Lung (tissue), 12 donors: Measurements from ENCODE around the gene ATP6AP1. TPM values are rescaled to one million over a fixed set of nuclear protein-coding genes. Genes with fewer than 3 reads are reported as not detected.
A peak's percentile ranks its signal among the peaks of the same experiment; 100 is the strongest.

Experiments
- ATAC-seq: fragments of 200-7000 bp; cut with Tn5 transposase; one replicate; pipeline ENCODE4 v1.9.1; 2020; ENCODE audit warnings: moderate number of reproducible peaks; ENCODE audit not compliant: insufficient read depth, low FRiP score
- DNase-seq, 3 donors: peaks; one replicate each; pipeline ENCODE4 v3.0.0-alpha.2; 2013 to 2017
- H3K27ac ChIP-seq, 2 donors: one replicate each; pipeline ENCODE4 v1.5.1; 2013; ENCODE audit warnings: mild to moderate bottlenecking in 2 of 2, moderate library complexity in 2 of 2, control low read depth in 1 of 2, inconsistent platforms in 1 of 2, low read depth in 1 of 2, low read length in 1 of 2
- H3K27me3 ChIP-seq, 3 donors: one replicate each; pipeline ENCODE4 v1.5.1; 2013; ENCODE audit warnings: low read length in 2 of 3; ENCODE audit not compliant: control insufficient read depth in 3 of 3, insufficient read depth in 3 of 3
- H3K36me3 ChIP-seq, 4 donors: one replicate each; pipeline ENCODE4 v1.5.1; 2013; ENCODE audit warnings: low read length in 4 of 4, mild to moderate bottlenecking in 1 of 4, moderate library complexity in 1 of 4; ENCODE audit not compliant: control insufficient read depth in 4 of 4, insufficient read depth in 4 of 4
- H3K4me1 ChIP-seq, 5 donors: one replicate each; pipeline ENCODE4 v1.5.1; 2013; ENCODE audit warnings: low read length in 5 of 5, mild to moderate bottlenecking in 2 of 5, moderate library complexity in 1 of 5; ENCODE audit not compliant: control insufficient read depth in 5 of 5, insufficient read depth in 5 of 5
- H3K4me3 ChIP-seq: one replicate; pipeline ENCODE4 v1.5.1; 2013; ENCODE audit warnings: mild to moderate bottlenecking, control low read depth, moderate library complexity
- H3K9ac ChIP-seq, 2 donors: one replicate each; pipeline ENCODE4 v1.5.1; 2013; ENCODE audit warnings: low read length in 2 of 2, control low read depth in 1 of 2; ENCODE audit not compliant: insufficient read depth in 1 of 2
- H3K9me3 ChIP-seq, 4 donors: one replicate each; pipeline ENCODE4 v1.5.1; 2013; ENCODE audit warnings: low read length in 3 of 4, mild to moderate bottlenecking in 1 of 4, moderate library complexity in 1 of 4; ENCODE audit not compliant: control insufficient read depth in 4 of 4, insufficient read depth in 3 of 4
- CTCF ChIP-seq: IDR thresholded peaks from 2 replicates; pipeline ENCODE4 v1.5.1; 2012; ENCODE audit warnings: mild to moderate bottlenecking; ENCODE audit errors: control extremely low read depth, extremely low read depth
- WGBS, 2 donors: extraction: QIAGEN DNeasy Blood & Tissue Kit; methylation state at CpG; one replicate each; pipeline ENCODE4 v1.1.7; 2013; 5-methylcytosine and 5-hydroxymethylcytosine counted together
- polyA plus RNA-seq, 2 donors: library from polyadenylated mRNA; stranded (reverse); fragments of 200-250 nt; gene quantifications; one replicate each; pipeline ENCODE4 v1.2.1, GENCODE V29; 2013
- total RNA-seq, 2 donors: library from RNA; depleted of rRNA in 1 of 2; stranded (reverse); fragments of >200 nt in 1 of 2; gene quantifications; one replicate each; pipeline ENCODE4 v1.2.1, GENCODE V29; 2014 to 2021
- donor health status: control.
- donor health status: control.
- donor health status: Bipolar disorder and iron deficiency.
- donor health status: healthy.
- donor health status: DM: yes; HTN: yes; CAD: no.

Gene ATP6AP1
- total and polyA plus RNA-seq, 4 donors: 73.7 to 220 (median 113) TPM

DNA sequence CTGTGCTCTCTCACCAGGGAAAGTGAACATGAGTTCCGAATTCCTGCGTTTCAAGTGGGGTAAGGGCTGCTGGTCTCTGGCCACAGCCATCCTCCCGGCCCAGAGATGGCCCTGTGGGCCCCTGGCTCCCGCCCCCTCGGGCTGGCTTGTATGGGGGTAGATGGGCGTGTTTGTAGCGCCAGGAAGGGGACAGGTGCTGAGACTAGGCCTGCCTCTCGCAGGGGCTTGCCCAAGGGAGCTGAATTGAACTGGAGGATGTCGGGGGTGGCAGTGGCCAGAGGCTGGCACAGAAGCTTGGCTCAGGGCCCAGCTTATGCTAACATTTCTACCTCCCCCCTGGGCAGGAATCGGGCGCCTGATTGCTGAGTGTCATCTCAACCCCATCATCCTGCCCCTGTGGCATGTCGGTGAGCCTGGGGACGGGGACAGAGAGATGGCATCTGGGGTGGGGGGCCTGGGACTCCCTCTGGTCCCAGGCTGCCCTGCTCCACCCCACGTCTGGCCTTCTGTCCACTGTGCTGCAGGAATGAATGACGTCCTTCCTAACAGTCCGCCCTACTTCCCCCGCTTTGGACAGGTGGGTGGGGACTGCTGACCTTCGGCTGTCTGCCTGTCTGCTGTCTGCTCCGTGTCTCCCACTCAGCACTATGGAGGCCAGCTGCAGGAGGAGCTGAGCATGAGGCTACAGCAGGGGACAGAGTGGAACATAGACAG lies 8.6 kb upstream of the ATP6AP1 start:
- Histone ChIP-seq H3K4me3 (no peak overlapping the region), H3K27me3 (peaks cover 0 to 3% (median 0%) of the 10 kb centered on the region in 3 donors), H3K4me1 (no peaks in the 10 kb centered on the region), H3K9me3 (no peaks in the 10 kb centered on the region), H3K9ac (no peak overlapping the region), H3K27ac (peak overlapping the region in 1 of 2 donors; percentile 47), H3K36me3 (peaks cover 0 to 2% (median 0%) of the 10 kb centered on the region in 4 donors)
- DNase-seq (peak in 1 of 3 donors; percentile 9), ATAC-seq (no peak)
- 71 to 72% methylated on average over 12 to 19 of the region's 19 CpGs for WGBS, 2 donors
- TF ChIP-seq CTCF: no peak

GRCh38 chrX:154420402-154420756 lies 8.1 kb upstream of the ATP6AP1 start:
- Histone ChIP-seq H3K9ac (no peak overlapping the region), H3K27me3 (peaks cover 0 to 3% (median 0%) of the 10 kb centered on the region in 3 donors), H3K4me1 (no peaks in the 10 kb centered on the region), H3K27ac (peak overlapping the region in 1 of 2 donors; percentile 47), H3K4me3 (no peak overlapping the region), H3K9me3 (no peaks in the 10 kb centered on the region), H3K36me3 (peaks cover 0 to 2% (median 0%) of the 10 kb centered on the region in 4 donors)
- no peak for ATAC-seq
- TF ChIP-seq CTCF: no peak
- 87 to 89% methylated on average over 7 to 10 of the region's 10 CpGs for WGBS, 2 donors
- DNase-seq: no peak

DNA sequence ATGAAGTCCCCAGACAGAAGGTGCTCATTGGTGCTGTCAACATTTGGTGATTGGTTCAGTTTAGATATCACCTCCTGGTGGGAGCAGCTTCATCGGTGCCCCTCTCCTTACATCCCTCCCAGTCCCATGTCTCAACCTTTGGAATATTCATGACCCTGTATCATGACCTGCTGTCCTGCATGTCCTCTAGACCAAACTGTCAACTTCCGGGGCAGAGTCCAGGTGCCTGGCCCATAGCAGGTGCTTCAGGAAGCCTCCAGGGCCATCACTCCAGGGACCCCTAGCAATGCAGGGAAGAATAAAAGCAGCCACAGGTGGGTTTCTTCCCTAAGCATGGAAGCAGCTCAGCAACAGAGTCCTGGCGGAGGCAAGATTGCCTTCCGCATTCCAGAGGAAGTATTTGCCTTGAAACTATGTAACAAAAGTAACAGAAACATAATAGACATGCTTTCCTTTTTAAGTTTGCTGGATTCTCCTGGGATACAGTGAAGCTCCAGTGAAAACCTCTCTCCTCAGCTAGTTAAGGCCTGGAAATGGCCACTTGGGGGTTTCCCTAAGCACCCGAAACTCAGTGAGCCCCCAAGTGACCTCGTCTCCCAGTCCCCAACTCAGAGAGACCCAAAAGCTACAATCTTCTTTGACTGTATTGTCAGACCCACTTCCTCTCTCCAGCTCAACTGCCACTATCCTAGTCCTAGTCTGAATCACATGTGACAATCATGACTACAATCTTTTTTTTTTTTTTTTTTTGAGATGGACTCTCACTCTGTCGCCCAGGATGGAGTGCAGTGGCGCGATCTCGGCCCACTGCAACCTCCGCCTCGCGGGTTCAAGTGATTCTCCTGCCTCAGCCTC lies 1.3 kb upstream of the ATP6AP1 start:
- 64 to 84% methylated on average over 13 of the region's 13 CpGs for WGBS, 2 donors
- peaks cover 0 to 5% (median 2%) of the 10 kb centered on the region in 5 donors for H3K4me1 ChIP-seq
- H3K36me3 ChIP-seq: peaks cover 0 to under 1% (median 0%) of the 10 kb centered on the region in 4 donors
- ATAC-seq (no peak), DNase-seq (no peak)
- H3K4me3 ChIP-seq: no peak overlapping the region
- no peaks in the 10 kb centered on the region for H3K27me3 ChIP-seq
- peaks cover 0 to 8% (median 0%) of the 10 kb centered on the region in 4 donors for H3K9me3 ChIP-seq
- no peak overlapping the region for H3K9ac ChIP-seq
- TF ChIP-seq CTCF: no peak
- H3K27ac ChIP-seq: peak overlapping the region in 1 of 2 donors; percentile 52
